NCI-H2081 treated with DMSO at 0.1 percent for 48 hours (cell line): ENCODE results near the gene PLEK2.
A peak's percentile ranks its signal among the peaks of the same experiment; 100 is the strongest.
"Not testable (repeated sequence)": the region's sequence is repeated elsewhere in the genome, so short reads cannot be mapped to it uniquely, and the experiment has no call there.

ENCODE experiments used
- DNase-seq: peaks from one replicate; lab custom pipeline; 2025; lab: John Stamatoyannopoulos, UW

The PLEK2 gene

GRCh38 chr14:67411820-67412421, at the start of gene PLEK2:
Gene PLEK2, minus strand, starts transcription at chr14:67412165. Its CDS starts 106 bp downstream, at chr14:67412059.
- DNase-seq, result peak; percentile 7

GRCh38 chr14:67461341-67461985, 49.5 kb upstream of the PLEK2 start:
- no peak for DNase-seq

- DNase-seq, result no peak
Observed at GRCh38 chr14:67459336-67459735, 47.4 kb upstream of the PLEK2 start.

GRCh38 chr14:67457782-67458181, 45.8 kb upstream of the PLEK2 start:
- DNase-seq, result no peak

GRCh38 chr14:67456732-67457131, 44.8 kb upstream of the PLEK2 start:
- no peak for DNase-seq

GRCh38 chr14:67453575-67454300, 41.8 kb upstream of the PLEK2 start:
- no peak for DNase-seq

DNA sequence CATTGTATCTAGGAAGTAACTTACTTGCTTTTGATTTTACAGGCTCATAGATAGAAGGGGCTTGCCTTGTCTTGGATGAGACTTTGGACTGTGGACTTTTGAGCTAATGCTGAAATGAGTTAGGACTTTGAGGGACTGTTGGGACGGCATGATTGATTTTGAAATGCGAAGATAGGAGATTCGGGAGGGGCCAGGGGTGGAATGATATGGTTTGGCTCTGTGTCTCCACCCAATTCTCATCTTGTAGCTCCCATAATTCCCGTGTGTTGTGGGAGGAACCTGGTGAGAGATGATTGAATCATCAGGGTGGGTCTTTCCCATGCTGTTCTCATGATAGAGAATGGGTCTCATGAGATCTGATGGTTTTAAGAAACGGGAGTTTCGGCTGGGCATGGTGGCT, 39.7 kb upstream of the PLEK2 start:
- DNase-seq, result not testable (repeated sequence)

DNA sequence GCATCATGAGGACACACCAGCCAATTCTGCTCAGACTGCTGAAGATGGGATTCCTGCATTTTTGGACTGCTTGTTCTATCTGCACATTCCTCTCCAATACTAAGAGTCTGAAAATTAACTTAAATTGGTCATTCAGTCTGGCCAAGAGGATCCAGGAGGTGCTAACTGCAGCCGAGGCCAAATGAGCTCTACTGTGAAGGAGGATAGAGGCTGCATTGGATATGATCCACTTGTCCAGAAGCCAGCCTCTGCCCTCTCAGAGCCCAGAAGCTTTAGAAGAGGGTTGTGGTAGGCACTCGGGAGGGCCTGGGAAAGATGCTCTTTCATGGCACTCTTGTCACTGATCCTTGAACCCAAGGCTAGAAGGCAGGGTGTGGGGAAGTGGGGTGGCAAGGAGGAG, 37.1 kb upstream of the PLEK2 start:
- DNase-seq, result no peak

DNA sequence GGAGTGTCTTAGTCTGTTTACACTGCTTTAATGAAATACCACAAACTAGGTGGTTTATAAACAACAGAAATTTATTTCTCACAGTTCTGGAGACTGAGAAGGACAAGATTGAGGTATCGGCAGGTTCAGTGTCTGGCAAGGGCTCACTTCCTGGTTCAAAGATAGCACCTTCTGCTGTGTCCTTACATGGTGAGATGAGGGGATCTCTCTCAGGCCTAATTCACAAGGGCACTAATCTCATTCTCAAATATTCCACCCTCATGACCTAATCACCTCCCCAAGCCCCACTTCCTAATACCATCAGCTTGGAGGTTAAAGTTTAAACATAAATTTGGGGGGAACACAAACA, 35.0 kb upstream of the PLEK2 start:
- DNase-seq, result no peak

GRCh38 chr14:67446371-67447032, 34.5 kb upstream of the PLEK2 start:
- no peak for DNase-seq

DNA sequence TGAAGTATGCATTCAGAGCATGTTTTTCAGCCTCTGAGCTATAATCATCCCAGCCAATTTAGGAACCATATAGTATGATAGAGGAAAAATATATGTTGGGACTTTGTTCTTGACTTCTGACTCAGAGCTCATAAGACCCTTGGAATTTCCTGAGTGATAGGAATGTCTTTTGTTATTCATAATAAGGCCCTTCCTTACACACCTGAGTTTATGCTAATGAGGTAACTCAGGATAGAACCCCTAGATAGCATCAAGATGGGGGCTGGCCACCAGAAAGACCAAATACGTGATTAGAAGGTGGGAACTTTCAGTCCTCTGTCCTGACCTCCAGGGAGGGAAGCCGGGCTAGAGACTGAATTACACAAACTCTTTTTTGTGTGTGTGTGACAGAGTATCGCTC, 32.4 kb upstream of the PLEK2 start:
- DNase-seq, result no peak

DNA sequence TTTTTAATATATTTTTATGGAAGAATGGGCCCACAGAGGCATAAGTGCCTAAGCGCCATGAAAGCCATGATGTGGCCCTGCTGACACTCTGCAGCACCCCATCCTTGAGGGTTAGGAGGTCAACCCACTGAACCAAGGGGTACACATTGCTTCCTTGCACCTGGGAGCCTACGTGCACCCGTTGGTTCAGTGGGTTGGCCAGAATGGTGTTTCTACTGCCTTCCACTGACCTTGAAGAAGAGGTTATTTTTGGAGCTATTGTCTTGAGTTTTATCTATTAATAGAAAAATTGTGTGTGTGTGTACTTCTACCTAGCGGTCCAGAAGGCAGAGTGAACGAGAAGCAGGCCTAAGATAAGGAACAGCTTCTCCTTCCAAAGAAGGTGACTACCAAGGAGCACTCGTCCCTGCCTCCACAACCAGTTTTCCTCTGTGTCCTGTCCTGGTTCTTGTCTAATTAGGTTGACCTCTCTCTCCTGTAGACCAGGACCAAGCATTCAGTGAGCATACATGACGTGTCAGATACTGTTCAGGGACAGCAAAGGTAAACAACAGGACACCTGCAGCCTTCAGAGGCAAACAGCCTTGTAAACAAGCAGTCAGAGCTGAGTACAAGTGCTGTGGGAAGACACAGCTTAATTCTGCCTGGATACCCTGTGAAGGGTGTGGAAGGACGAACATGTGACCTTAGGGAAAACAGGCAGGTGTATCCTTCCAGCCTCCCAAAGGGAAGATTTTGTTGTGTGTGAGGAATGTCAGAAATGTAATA, 30.4 kb upstream of the PLEK2 start:
- DNase-seq, result no peak

DNA sequence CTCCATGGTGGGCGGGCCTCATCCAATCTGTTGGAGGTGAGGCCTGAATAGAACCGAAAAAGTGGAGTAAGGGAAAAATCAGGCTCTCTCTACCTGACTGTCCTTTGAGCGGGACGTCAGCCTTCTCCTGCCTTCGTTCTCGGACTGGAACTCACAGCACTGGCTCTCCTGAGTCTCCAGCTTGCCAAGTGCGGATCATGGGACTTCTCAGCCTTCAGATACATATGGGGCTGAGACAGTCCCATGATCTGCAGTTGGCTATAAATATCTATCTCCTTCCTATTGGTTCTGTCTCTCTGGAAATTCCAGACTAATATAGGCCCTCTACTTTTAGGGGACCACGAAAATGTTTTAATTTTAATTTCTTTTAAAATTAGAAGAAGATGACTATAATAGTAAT, 29.7 kb upstream of the PLEK2 start:
- DNase-seq, result no peak

- no peak for DNase-seq
Observed at GRCh38 chr14:67441256-67441655, 29.3 kb upstream of the PLEK2 start.

DNA sequence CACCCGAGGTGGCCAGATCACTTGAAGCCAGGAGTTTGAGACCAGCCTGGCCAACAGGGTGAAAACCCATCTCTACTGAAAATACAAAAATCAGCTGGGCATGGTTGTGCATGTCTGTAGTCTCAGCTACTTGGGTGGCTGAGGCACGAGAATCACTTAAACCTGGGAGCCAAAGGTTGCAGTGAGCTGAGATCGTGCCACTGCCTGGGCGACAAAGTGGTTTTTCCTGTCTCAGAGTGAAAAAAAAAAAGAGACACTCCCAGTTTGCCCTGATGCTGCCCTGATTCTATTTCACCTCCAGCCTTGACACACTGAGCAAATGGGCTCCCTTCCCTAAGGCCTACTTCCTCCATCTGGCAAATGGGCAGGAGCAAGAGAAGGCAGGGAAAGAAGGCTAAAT, 28.5 kb upstream of the PLEK2 start:
- DNase-seq, result no peak

GRCh38 chr14:67438969-67439368, 27.0 kb upstream of the PLEK2 start:
- DNase-seq, result no peak

DNA sequence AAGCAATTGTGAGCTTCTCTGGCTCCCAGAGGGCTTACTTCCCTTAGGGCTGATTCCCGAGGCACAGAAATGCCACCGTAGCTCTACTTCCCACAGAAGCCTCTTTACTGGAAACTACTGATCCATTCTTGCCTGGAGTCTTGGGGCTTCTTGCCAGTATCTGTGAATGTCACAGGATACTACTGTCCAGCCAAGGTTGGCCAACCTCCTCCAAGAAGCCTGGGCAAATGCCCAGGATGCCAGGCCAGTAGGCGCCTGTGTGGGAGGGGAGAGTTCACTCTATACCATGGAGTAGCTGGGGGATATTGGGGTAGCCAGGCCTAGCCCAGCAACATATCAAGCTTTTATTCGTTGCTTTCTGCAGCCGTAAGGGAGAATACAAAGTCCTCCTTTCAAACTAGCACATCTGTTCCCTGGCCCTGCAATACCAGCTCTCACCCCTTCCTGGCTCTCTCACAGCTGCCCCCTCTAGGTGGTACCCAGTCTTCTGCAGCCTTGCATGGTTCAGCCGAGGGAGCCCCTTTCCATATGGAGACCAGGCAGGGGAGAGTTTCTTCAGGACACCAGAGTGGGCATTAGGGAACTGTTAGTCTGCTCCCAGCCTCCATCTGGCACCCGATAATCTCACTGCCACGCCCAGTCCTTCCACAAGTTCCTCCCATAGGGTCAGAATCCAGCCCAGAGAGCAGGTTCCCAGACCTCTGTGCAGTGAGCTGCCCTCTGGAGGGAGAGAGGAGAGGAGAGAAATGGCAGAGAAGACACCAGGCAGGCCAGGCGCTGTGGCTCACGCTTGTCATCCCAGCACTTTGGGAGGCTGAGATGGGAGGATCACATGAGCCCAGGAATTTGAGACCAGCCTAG, 24.3 kb upstream of the PLEK2 start:
- DNase-seq, result no peak

DNA sequence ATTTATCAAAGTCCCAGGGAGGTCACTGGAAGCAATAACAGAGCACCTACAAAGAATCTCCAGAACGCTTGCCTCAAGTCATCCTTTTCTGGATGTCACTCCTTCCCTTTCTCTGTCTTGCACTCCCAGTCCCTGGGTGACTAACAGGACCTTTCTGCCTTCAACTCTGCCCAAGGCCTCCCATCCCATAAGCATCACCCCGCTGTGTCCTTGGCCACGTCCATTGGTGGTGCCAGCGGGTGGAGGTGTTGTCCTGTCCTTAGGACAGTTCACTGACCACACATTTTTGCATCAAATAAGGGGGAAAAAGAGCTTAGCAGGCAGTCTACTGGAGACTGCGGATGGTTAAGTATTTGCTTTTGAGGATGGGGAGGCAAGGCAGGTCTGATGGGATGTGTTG, 23.6 kb upstream of the PLEK2 start:
- no peak for DNase-seq

- DNase-seq, result no peak
Observed at GRCh38 chr14:67432050-67432564, 20.1 kb upstream of the PLEK2 start.

GRCh38 chr14:67429510-67430205, 17.7 kb upstream of the PLEK2 start:
- DNase-seq, result no peak
